ENCODE data around the gene ZNF277.

DNA sequence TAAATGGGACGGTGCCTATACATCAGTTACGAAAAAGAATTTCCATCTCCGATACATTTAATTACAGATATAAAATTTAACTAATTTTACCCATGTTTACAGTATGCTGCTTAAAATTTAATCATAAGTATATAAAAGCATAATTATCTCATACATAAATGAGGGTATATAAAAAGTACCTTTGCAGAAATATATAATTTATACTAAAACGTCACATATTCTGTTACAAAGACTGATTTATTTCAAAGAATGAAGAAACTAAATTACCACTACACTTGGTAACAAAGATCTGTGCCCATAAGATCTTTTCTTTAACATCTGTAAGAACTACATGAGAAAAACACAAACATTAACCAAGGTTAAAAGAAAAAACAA, 3.1 kb upstream of the ZNF277 start:
- TF ChIP-seq, protein P1, sequence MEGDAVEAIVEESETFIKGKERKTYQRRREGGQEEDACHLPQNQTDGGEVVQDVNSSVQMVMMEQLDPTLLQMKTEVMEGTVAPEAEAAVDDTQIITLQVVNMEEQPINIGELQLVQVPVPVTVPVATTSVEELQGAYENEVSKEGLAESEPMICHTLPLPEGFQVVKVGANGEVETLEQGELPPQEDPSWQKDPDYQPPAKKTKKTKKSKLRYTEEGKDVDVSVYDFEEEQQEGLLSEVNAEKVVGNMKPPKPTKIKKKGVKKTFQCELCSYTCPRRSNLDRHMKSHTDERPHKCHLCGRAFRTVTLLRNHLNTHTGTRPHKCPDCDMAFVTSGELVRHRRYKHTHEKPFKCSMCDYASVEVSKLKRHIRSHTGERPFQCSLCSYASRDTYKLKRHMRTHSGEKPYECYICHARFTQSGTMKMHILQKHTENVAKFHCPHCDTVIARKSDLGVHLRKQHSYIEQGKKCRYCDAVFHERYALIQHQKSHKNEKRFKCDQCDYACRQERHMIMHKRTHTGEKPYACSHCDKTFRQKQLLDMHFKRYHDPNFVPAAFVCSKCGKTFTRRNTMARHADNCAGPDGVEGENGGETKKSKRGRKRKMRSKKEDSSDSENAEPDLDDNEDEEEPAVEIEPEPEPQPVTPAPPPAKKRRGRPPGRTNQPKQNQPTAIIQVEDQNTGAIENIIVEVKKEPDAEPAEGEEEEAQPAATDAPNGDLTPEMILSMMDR (IDR thresholded peaks at IDR 0.05; ENCODE audit: low read depth, low read length, poor library complexity, severe bottlenecking) = no peak
- no peak for TF ChIP-seq EZH2phosphoT487 (IDR thresholded peaks at IDR 0.05; ENCODE audit: borderline replicate concordance, low read length)

All from DOHH2 (cell line).